Muscle of leg (tissue), 11 donors: Measurements from ENCODE around the gene AHI1. TPM values are rescaled to one million over a fixed set of nuclear protein-coding genes. Genes with fewer than 3 reads are reported as not detected.
"Not testable (repeated sequence)": the region's sequence is repeated elsewhere in the genome, so short reads cannot be mapped to it uniquely, and the experiment has no call there.

Experiments
- DNase-seq: peaks from one replicate; pipeline ENCODE4 v3.0.0; 2013
- H3K27ac ChIP-seq: one replicate; pipeline ENCODE4 v1.5.1; 2013; ENCODE audit warnings: mild to moderate bottlenecking, low read length, control low read depth
- H3K27me3 ChIP-seq: one replicate; pipeline ENCODE4 v1.6.1; 2013; ENCODE audit warnings: low read length; ENCODE audit not compliant: control insufficient read depth, insufficient read depth
- H3K36me3 ChIP-seq: one replicate; pipeline ENCODE4 v1.6.1; 2013; ENCODE audit warnings: low read length; ENCODE audit not compliant: control insufficient read depth, insufficient read depth
- H3K4me1 ChIP-seq: one replicate; pipeline ENCODE4 v1.6.1; 2013; ENCODE audit warnings: low read length; ENCODE audit not compliant: control insufficient read depth, insufficient read depth
- H3K4me3 ChIP-seq: one replicate; pipeline ENCODE4 v1.5.1; 2013; ENCODE audit warnings: low read length, control low read depth
- H3K9me3 ChIP-seq: replicated peaks from 2 replicates; pipeline ENCODE4 v1.6.1; 2013; ENCODE audit warnings: low read depth, low read length; ENCODE audit not compliant: control insufficient read depth
- WGBS: methylation state at CpG from one replicate; pipeline ENCODE4 v1.1.5; 2013; ENCODE audit warnings: missing lambda C conversion rate; ENCODE audit not compliant: insufficient coverage; 5-methylcytosine and 5-hydroxymethylcytosine counted together
- polyA plus RNA-seq, 8 donors: library from polyadenylated mRNA; unstranded; fragments of 120-200 nt; gene quantifications; one replicate each; pipeline versions ENCODE4 v1.2.1 to v1.2.3, GENCODE V29; 2013; ENCODE audit warnings: inconsistent platforms in 1 of 8, low replicate concordance in 1 of 8; ENCODE audit not compliant: insufficient read length in 8 of 8, insufficient read depth in 1 of 8
- total RNA-seq: library from RNA; stranded (reverse); fragments of 120-200 nt; gene quantifications from one replicate; pipeline ENCODE4 v1.2.4, GENCODE V29; 2013

AHI1 gene
- total and polyA plus RNA-seq, 9 donors = 16.3 to 28.7 (median 20.5) TPM

- whole genome bisulfite sequencing = 100% methylated on average over 1 of the region's 10 CpGs
- peaks cover 16% of the 10 kb centered on the region for H3K36me3 ChIP-seq
Measured at GRCh38 chr6:135493218-135493961, 4.2 kb downstream of the AHI1 start.

GRCh38 chr6:135490381-135490780 is 7.2 kb downstream of the AHI1 start:
- H3K36me3 ChIP-seq = peaks cover 24% of the 10 kb centered on the region
- no peak overlapping the region for H3K4me3 ChIP-seq
- no peak for DNase-seq
- H3K4me1 ChIP-seq = no peaks in the 10 kb centered on the region
- no peaks in the 10 kb centered on the region for H3K27me3 ChIP-seq
- H3K27ac ChIP-seq = no peak overlapping the region
- H3K9me3 ChIP-seq = no peaks in the 10 kb centered on the region
- 100% methylated on average over 1 of the region's 3 CpGs for WGBS

More at GRCh38 chr6:135493218-135493961, 4.2 kb downstream of the AHI1 start:
- no peaks in the 10 kb centered on the region for H3K9me3 ChIP-seq
- no peak overlapping the region for H3K27ac ChIP-seq
- no peak for DNase-seq
- no peak overlapping the region for H3K4me3 ChIP-seq
- peaks cover 3% of the 10 kb centered on the region for H3K4me1 ChIP-seq
- H3K27me3 ChIP-seq = no peaks in the 10 kb centered on the region

GRCh38 chr6:135488023-135488422 is 9.5 kb downstream of the AHI1 start:
- no peak for DNase-seq
- Histone ChIP-seq H3K4me3 (no peak overlapping the region), H3K4me1 (no peaks in the 10 kb centered on the region), H3K27ac (no peak overlapping the region), H3K9me3 (peaks cover 6% of the 10 kb centered on the region), H3K27me3 (no peaks in the 10 kb centered on the region), H3K36me3 (peaks cover 23% of the 10 kb centered on the region)
- WGBS = no CpG with 5 or more reads among the region's 3 CpGs

- not testable (repeated sequence) for H3K27ac ChIP-seq, H3K4me1 ChIP-seq, H3K27me3 ChIP-seq, DNase-seq, H3K4me3 ChIP-seq
- Histone ChIP-seq H3K9me3 (peaks cover 39% of the 10 kb centered on the region), H3K36me3 (peaks cover 35% of the 10 kb centered on the region)
- WGBS = no CpG with 5 or more reads among the region's 2 CpGs
Measured at GRCh38 chr6:135483903-135484302, 13.6 kb downstream of the AHI1 start.

GRCh38 chr6:135481783-135482369 is 15.7 kb downstream of the AHI1 start:
- no peak overlapping the region for H3K4me3 ChIP-seq
- no peaks in the 10 kb centered on the region for H3K27me3 ChIP-seq
- peaks cover 45% of the 10 kb centered on the region for H3K36me3 ChIP-seq
- peaks cover 46% of the 10 kb centered on the region for H3K9me3 ChIP-seq
- no CpG with 5 or more reads among the region's 3 CpGs for WGBS
- DNase-seq = no peak
- H3K27ac ChIP-seq = no peak overlapping the region
- no peaks in the 10 kb centered on the region for H3K4me1 ChIP-seq

GRCh38 chr6:135479601-135480000 is 17.9 kb downstream of the AHI1 start:
- Histone ChIP-seq H3K9me3 (peaks cover 46% of the 10 kb centered on the region), H3K27me3 (no peaks in the 10 kb centered on the region), H3K4me1 (peaks cover 4% of the 10 kb centered on the region), H3K36me3 (peaks cover 39% of the 10 kb centered on the region), H3K4me3 (no peak overlapping the region), H3K27ac (no peak overlapping the region)
- WGBS = 92% methylated on average over 2 of the region's 2 CpGs
- no peak for DNase-seq

GRCh38 chr6:135478626-135479025 is 18.9 kb downstream of the AHI1 start:
- Histone ChIP-seq H3K27me3 (no peaks in the 10 kb centered on the region), H3K36me3 (peaks cover 34% of the 10 kb centered on the region), H3K4me1 (peaks cover 4% of the 10 kb centered on the region), H3K27ac (no peak overlapping the region), H3K4me3 (no peak overlapping the region), H3K9me3 (peaks cover 41% of the 10 kb centered on the region)
- no peak for DNase-seq

GRCh38 chr6:135475292-135475886 is 22.2 kb downstream of the AHI1 start:
- Histone ChIP-seq H3K27ac (peak overlapping the region; percentile 32), H3K36me3 (peaks cover 30% of the 10 kb centered on the region), H3K4me1 (peaks cover 4% of the 10 kb centered on the region), H3K27me3 (no peaks in the 10 kb centered on the region), H3K9me3 (peaks cover 19% of the 10 kb centered on the region), H3K4me3 (no peak overlapping the region)
- peak; percentile 82 for DNase-seq
- no CpG with 5 or more reads among the region's 2 CpGs for WGBS

- DNase-seq = no peak
- peaks cover 11% of the 10 kb centered on the region for H3K9me3 ChIP-seq
- H3K27ac ChIP-seq = no peak overlapping the region
- no peak overlapping the region for H3K4me3 ChIP-seq
- H3K36me3 ChIP-seq = peaks cover 20% of the 10 kb centered on the region
- no peaks in the 10 kb centered on the region for H3K27me3 ChIP-seq
- H3K4me1 ChIP-seq = peaks cover 4% of the 10 kb centered on the region
Measured at GRCh38 chr6:135474362-135474761, 23.2 kb downstream of the AHI1 start.

- Histone ChIP-seq H3K4me1 (no peaks in the 10 kb centered on the region), H3K27me3 (no peaks in the 10 kb centered on the region), H3K4me3 (no peak overlapping the region), H3K9me3 (no peaks in the 10 kb centered on the region), H3K36me3 (peaks cover 15% of the 10 kb centered on the region), H3K27ac (no peak overlapping the region)
- WGBS = no CpG with 5 or more reads among the region's 4 CpGs
- DNase-seq = no peak
Measured at GRCh38 chr6:135465903-135466302, 31.6 kb downstream of the AHI1 start.
